T-helper 9 cell (primary cell): ENCODE data around the gene DBP.
A peak's percentile ranks its signal among the peaks of the same experiment; 100 is the strongest.

Experiments used
- DNase-seq: peaks from one replicate; pipeline ENCODE4 v3.0.0-alpha.2; 2020

DBP gene

DNA sequence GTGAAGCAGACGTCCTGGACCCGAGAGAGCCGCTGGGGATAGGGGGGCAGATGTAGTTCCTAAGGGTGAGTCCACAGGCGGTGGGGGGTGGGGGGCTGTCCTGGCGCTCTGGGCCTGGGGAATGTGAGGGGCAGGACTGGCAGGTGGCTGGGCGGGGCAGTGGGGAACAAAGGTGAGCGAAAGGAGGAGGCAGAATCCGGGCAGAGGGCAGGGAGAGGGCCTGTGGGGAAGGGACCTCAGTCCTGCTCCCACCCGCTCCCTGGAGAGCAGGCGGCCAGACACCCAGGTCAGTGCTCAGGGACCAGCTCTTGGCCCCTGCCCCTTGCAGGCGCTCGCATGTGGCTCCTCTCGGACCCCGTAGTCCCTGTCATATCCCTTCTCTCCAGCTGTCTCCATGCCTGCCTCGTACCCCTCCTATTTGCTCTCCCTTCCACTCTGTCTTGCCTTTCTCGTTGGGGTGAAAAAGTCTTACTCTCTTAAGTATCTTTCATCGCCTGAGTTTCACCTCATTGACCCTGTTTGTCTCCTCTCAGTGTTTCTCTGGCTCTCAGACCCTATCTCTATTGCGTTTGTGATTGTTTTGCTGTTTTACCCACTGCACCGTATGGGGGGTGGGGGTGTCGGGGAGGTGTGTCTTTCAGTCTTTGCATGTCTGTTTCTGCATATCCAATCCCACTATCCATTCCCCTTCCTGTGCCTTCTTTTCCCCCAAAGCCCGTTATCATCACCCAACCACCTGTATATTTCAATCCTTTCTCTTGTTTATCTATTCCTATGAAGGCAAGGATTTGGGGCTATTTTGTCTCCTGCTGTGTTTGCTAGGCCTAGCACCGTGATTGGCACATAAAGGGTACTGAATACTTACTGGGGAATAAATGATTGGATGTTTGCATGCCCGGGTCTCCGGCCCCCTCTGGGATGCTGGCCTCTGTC, 12.1 kb downstream of the DBP start:
- DNase-seq = no peak

DNA sequence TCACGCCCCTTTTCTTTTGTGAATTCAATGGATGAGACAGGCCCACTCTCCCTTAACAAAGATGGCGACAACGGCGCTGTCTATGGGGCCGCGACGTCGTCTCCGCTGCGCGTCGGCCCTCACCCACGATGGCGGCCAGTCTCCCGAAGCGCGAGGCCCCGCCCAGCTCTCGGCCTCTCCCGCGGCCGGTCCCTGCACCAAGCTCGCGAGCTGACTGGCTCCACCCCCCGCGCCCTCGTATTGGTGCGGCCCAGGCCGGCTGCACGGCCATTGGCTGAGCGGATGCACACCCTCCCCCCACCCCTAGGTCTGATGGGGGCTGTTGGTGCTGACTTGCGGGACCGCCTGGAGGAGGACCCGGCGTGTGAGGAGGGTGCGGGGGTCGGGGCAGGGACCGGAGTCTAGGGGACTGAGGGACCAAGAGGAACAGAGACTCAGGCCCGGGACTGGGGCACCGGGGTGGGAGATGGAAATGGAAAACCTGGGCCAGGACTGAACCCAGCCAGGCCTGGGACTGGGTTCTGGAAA, 13.0 kb downstream of the DBP start:
- peak; percentile 89 for DNase-seq

DNA sequence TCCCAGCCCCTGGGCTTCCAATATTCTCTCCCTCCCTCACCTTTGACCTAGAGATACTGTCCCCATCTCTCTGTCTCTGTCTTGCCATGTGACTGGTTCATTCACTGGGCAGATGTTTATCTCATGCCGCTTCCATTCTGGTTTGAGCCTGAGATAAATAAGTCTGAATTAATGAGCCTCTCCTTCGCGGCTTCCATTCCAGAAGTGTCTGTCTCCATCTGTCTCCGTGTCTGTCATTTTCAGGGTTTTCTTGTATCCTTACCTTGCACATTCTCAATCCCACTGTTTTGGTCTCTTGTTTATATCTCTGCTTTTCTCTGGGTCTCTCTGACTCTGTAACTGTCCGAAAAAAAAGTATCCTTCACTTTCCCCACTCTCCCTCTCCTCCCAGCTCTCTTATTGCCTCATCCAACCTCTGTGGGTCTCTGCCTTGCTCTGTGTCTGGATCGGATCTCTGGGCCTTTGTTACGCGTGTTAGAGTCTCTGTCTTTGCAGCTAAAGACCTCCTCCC, 13.6 kb downstream of the DBP start:
- DNase-seq = no peak

DNA sequence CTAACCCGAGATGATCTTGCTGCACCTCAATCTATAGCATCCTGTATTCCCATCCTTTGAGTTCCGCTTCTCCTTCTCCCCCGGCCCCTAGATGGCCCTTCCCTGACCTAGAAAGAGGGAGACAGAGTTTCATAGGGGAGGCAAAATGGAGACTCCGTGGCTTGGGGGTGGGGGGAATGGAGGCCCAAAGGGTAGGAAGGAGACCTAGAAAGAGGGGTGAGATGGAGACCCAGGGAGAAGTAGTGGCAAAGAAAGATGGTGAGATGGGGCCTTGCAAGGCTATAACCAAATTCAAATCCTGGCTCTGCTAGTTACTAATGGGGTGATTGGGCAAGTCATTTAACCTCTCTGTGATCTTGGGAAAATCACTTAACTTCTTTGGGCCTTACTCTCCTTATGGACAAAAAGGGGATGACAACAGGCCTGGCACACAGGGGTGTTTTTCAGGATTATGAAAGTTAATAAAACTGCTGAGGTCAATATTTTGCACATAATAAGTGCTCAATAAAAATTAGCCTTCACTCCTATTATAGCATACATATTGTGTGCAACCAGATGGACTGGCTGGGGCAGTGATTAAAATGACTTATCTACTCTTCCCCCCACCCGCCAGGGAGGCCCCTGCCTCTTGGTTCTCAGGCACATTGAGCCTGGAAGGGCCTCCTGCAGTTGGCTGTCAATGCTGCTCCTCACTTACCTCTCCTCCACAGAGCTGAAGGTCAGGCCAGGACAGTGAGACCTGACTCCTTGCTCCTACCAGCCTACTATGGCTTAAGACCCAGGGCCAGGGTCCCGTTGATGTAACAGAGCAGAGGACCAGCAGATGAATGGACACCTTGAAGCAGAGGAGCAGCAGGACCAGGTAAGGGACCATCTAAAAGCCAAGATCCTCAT, 17.2 kb downstream of the DBP start:
- no peak for DNase-seq

DNA sequence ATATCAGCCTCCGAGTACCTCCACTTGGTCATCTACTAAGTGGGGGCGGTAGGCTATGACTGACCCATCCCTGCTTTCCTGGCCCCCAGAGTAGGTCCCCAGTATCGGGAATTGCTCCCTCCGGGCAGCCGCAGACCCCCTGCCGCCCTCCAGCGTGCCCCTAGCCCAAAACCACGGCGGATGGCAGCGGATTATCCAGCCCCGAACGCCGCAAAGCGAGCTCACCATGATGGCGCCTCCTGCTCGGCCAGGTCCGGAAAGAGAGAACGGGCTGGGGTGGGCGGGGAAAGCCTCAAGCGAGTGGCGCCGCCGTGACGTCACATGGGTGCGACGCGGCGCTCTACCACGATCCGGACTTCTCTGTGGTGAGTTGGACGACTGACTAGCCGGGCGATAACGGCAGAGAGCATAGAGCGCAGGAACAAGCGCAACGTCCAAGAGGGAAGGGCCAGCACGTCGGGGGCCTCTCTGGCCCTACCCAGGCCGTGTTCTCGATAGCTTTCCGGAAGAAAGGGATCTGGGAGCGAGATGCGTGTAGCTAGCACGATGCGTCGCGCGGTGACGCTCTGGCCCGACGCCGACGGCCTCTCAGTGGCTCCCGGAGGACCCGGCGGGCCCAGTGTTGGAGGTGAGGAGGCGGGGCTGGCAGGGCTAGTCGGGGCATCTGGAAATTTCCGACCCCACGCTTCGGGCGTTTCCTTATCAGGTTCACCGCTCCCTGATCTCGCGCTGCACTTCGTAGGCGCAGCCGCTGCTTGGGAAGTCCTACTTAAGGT, 18.1 kb downstream of the DBP start, which contains the start of the genes RPL18 and SPHK2:
TSS of gene RPL18 (minus strand) at position 263 of the 776 bp plus-strand sequence. CDS start at position 228, 35 bp downstream.
TSS of gene SPHK2 (plus strand) at position 591 of the 776 bp plus-strand sequence. CDS start 1,009 bp downstream, outside the sequence.
- peak; percentile 90 for DNase-seq

DNA sequence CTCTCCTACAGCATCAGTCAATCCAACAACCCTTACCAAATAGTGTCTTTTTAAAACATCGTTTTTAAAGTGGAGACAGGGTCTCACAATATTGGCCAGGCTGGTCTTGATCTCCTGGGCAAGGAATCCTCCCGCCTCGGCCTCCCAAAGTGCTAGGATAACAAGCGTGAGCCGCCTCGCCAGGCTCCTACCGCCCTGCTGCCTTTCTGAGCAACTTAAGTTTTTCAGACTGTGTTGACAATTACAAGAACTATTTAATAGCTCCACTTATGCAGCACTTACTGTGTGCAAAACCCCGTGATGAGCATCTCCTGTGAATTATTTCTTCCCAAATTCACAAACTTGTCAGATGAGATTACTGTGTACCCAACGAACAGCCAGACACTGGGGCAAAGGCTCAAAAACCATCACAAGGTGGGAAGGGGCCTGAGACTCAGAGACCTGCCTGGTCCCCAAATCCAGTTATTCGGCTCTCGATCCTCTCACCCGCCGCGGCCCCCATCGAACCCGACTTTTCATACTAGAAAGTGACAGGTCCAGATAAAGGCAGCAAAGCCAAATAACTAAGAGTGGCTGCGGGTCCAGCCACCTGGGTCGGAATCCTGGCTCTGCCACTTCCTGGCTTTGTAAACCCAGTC, 18.8 kb downstream of the DBP start:
- DNase-seq = no peak

DNA sequence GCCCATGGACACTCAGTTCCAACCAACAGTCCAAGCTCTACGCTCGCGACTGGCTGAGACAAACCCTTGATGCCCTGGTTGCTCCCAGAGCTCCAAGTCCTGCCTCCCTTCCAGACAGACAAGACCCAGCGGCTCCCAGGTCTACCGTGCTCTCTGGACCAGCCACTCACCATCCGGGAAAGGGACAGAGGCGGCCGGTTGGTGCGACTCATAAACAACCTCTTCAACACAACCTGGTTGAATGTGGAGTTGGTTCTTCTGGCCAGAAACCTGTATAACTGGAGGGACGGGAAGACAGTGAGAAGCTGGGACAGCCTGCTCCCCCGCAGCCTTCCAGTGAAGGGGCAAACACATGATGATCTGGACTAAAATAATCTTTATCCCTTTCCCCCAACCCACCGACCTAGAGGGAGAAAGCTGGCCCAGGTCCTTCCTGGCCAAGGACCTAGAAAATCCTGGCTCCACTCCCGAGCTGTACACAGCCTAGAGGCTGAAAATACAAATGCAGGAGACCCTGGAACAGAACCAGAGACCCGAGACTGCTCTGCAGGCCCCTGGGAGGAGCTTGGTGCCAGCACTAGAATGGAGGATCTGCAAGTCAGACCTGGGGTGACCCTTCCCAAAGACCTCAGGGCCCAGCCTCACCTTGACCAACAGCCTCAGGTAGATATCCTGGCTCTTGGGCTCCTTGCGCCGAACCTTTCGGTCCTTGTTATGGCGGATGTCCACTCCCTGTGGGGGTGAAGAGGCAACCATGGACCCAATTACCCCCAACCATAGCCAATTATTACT, 19.8 kb downstream of the DBP start:
- DNase-seq = no peak

DNA sequence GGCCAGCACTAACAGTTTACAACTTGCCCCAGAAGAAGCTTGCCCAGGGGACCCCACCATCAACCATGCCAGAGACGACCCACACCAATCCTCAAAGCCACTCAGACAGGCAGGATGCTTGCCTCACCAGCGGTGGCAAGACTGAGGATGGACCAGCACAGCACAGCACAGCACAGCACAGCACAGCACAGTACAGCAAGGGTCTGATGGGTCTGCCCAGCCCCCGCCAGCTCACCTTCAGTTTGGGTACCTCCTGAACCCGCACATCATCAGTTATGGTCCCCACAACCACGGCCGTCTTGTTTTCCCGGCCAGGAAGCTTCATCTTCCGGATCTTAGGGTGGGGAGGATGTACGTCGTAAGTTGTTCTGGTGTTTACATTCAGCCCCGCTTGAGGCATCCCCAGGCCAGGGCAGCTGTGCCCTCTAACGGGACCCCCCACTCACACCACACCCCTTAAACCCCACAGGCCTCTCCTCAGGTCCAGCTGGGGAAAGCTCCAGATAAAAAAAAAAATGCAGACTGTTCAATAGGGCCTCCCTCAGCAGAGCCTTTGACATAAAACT, 20.6 kb downstream of the DBP start:
- no peak for DNase-seq

DNA sequence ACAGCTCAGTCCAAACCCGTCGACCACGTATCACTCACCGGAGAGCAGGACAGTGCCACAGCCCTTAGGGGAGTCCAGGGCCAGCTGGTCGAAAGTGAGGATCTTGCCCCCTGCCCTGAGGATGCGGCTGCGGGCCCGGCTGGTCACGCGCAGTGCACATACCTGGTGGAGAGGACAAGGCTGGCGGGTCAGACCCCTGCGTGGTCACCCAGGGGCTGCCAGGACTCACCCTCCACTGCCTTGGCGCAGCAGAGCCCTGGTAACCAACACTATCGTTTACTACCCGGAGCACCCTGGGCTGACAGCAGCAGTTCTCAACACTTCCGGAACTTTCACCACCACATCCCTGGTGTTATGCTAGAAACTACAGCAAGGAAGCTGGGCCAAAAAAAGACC, 21.1 kb downstream of the DBP start:
- DNase-seq = no peak

DNA sequence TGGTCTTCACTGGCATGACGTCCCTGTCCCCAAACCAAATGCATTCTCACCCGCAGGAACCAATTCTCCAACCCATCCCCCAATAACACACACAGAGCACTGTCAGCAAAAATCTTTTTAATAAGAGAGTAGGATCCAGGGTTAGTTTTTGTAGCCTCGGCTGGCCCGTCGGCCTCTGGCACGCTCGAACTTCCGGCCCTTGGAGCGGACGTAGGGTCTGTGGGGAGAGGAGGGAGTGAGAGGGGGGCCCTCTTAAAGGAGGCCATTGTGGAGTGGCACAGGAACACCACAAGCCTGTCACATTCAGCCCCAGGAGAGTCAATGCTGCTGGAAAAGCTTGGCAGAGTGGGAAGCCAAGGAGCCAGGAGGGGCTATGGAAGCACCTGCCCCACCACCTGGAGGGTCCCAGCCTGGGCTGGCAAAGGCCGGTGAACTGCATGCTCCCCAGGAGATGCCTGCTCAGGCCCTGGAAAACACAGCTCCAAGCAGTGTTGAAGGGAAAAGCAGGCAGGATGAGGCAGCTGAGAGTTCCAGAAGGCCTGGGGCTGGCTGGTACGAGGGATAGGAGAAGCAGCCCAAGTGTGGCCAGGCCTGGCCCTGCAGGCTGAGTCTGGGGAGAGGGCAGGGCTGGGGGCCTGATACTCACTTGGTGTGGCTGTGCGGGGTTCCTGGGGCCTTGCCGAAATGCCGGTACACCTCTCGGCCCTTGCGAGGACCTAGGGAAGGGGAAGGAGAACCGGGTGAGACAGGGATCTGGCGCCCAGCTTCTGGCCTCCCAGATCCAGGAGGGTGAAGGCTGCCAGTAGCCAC, 21.7 kb downstream of the DBP start:
- no peak for DNase-seq

DNA sequence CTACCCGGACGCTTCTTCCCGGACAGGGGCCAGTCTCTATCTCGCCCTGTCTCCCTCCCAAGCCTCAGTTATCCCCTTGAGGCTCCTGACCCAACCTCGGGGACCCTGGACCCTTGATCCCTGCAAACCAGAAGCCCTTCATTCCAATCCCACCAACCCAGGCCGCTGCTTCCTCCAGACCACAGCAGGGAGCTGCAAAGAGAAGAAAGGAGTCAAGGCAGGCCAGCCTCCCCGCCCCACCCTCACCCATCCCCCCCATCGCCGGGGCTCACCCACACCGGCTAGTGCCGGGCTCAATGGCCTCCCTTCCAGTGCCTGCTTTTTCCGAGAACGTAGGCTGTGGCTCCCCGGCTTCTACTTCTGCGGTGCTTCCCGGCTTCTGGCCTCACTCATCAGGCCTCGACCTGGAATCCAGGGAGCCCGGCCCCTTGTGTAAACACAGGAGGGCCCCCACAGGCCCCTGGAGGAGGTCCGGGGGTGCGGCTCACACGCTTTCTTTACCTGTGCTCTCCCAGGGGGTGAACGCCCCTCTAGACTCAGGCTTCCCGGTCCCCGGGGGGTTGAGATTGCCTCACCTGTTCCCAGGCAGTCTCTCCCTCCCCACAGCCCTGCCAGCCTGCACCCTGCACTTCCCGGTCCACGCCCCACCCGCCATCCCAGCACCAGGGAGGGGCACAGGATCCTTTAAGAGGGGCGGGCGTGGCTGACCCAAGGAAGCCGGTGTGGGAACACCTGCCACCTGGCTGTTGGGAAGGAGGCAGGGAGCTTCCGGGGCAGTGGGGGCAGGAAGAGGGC, 22.5 kb downstream of the DBP start, which contains the start of gene FAM83E:
TSS of gene FAM83E (minus strand) at position 641 of the 795 bp plus-strand sequence. CDS start 1,704 bp downstream, outside the sequence.
- no peak for DNase-seq

DNA sequence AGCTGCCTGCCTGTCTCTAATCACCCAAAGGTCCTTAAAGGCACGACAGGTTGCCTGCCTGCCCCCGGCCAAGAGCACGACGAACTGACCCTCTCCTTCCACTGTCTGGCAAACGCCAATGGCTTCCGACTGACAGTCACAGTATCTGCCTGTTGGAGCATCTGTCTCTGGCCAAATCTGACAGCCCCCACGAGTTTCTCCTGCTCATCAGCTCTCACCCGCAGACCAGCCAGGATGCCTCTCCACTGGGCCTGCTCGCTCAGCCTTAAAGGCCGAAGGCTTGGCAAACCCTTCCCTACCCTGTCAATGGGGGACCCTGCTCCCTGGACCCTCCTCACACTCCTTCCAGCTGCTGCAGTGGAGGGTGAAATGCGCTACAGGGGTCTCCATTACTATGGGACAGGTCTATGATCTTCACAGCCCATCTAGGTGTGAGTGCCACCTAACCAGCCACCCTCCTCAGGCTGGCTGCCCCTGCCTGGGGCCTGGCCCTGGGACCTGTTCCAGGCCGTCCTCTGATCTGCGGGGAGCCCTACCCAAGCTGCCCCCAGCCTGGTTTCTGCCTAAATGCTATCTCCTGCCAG, 23.2 kb downstream of the DBP start:
- no peak for DNase-seq

DNA sequence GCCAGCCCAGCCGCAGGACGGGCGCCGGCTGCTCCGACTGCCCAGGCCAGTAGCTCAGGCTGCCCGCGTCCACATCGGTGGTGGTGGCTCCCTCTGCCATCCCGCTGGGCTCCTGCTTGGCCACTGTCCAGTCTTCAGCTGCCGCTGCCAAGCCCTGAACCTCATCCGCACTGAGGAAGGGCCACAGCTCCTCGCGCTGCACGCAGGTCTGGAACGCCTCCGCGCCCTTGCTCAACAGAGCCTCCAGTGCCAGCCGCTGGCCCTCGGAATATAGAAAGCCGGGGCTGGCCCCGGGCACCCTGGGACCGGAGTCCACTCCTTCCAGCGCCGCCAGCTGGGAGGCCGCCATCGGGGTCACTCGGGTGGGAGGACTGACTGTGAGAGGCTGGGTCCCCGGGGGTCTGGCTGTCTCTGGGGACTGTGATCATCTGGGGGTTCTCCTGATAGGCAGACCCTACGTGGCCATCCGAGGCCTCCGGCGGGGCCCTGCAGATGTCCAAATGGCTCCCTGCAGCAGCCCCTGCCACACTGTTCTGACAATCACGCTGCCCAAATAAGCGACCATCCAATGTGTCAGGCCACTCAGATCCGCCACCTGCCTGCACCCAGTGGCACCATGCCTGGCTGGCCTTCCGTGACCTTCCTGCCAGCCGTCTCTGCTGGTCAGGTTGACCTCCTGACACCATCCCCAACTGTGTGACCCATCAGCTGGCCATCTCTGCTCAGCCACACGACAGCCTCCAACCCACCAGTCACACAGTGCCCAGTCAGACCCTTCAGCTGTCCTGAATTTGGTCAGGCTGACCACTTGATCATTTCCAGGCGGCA, 23.9 kb downstream of the DBP start:
- no peak for DNase-seq

DNA sequence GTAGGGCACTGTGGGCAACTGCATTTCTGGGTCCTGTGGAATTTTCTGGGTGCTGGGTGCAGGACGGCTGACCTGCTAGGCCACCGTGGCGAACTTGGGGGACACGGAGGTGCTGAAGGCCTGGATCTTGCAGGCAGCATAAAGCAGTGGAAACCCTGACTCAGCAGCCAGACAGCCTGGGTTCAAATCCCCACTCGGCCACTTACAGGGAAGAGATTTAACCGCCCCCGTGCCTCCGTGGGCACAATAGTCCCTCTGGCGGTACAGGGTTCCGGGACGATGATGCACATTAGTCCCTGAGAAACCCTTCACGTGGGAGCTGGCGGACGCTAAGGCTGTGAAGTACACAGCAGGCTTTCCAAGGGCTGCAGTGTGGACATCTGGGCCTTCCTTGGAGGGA, 25.3 kb downstream of the DBP start:
- no peak for DNase-seq

DNA sequence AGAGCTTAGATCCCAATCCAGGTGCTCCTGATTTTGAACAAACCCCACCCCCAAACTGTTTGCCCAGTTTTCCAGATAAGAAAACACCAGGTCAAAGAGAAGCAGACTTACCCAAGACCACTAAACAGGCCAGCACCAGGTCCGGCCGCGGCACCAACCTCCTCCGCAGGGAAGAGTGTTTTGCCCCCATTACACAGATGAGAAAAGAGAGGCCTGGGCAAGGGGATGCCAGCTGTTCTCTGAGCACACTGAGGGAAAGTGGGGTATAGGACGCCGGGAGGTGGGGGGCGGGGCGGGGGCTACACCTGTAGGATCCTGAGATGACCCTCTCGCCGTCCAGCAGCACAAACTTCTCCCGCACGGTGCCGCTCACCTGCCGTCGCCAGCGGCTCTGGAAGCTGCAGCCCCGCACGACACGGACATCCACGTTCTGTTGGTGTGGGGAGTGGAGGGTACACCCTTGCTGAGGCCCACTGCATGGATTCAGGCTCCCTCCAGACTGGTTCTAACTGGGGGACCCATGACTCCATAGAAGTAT, 27.5 kb downstream of the DBP start:
- DNase-seq = no peak

DNA sequence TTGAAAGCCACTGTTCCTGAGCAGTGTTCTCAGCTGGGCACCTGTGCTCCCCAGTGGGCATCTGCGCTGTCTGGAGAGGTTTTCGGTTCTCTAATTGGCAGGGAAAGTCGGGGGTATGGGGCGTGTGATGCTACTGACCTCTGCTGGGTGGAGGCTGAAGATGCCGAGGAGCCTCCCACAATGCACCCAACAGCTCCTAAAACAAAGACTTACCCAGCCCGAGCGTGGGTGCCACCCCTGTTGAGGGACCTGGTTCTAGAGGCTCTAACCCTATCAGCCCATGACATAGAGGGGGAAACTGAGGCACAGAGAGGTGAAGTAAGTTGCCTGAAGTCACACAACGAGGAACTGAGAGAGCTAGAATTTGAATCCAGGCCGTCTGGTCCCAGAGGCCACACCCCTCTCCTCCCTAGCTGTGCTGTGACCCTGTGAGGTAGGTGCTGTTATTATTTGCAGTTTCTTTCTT, 28.3 kb downstream of the DBP start:
- peak; percentile 31 for DNase-seq

DNA sequence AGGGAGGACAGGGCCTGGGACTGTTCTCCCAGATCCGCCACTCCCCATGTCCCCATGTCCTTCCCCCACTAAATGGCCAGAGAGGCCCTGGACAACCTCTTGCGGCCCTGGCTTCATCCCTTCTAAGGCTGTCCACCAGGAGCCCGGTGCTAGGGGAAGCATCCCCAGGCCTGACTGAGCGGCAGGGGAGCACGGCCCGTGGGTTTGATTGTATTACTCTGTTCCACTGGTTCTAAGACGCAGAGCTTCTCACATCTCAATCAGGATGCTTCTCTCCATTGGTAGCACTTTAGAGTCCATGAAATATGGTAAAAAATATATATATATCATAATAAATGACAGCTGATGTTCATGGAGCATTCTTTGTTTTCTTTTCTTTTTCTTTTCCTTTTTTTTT, 29.8 kb downstream of the DBP start:
- no peak for DNase-seq
